MM.1S (cell line): ENCODE data around the gene PBX3.

Experiments
- DNase-seq: peaks from one replicate; pipeline ENCODE4 v3.0.0-alpha.2; 2015
- H2AFZ ChIP-seq: fragments of 300-600 bp; sonication (generic); 2 replicates; pipeline ENCODE4 v1.6.0; 2016; ENCODE audit warnings: antibody characterized with exemption, low read length
- H3F3A ChIP-seq: fragments of 300-600 bp; sonication (generic); 2 replicates; pipeline ENCODE4 v1.6.1; 2016; ENCODE audit warnings: mild to moderate bottlenecking, antibody characterized with exemption, low read length, moderate library complexity, mixed read lengths; ENCODE audit not compliant: insufficient read depth
- H3K27ac ChIP-seq: fragments of 300-600 bp; sonication (generic); 2 replicates; pipeline ENCODE4 v1.5.1; 2016; ENCODE audit warnings: mild to moderate bottlenecking, low read length
- H3K27me3 ChIP-seq: fragments of 300-600 bp; sonication (generic); replicated peaks from 2 replicates; pipeline ENCODE4 v1.6.0; 2016; ENCODE audit warnings: low read length; ENCODE audit not compliant: insufficient read depth
- H3K36me3 ChIP-seq: fragments of 300-600 bp; sonication (generic); replicated peaks from 2 replicates; pipeline ENCODE4 v1.6.1; 2016; ENCODE audit warnings: mild to moderate bottlenecking, low read length, mixed read lengths; ENCODE audit not compliant: insufficient read depth
- H3K4me1 ChIP-seq: fragments of 300-600 bp; sonication (generic); 2 replicates; pipeline ENCODE4 v1.6.1; 2016; ENCODE audit warnings: low read length, mixed read lengths
- H3K4me2 ChIP-seq: fragments of 300-600 bp; sonication (generic); 2 replicates; pipeline ENCODE4 v1.6.0; 2016; ENCODE audit warnings: low read depth, low read length
- H3K4me3 ChIP-seq: fragments of 300-600 bp; sonication (generic); 2 replicates; pipeline ENCODE4 v1.5.1; 2016; ENCODE audit warnings: low read length, mixed read lengths
- H3K79me2 ChIP-seq: fragments of 300-600 bp; sonication (generic); 2 replicates; pipeline ENCODE4 v1.6.1; 2016; ENCODE audit warnings: mixed run types, low read length, mixed read lengths
- H3K9ac ChIP-seq: fragments of 300-600 bp; sonication (generic); 2 replicates; pipeline ENCODE4 v1.6.1; 2016; ENCODE audit warnings: low read length, mixed read lengths
- H3K9me2 ChIP-seq: fragments of 300-600 bp; sonication (generic); replicated peaks from 2 replicates; pipeline ENCODE4 v1.6.1; 2016; ENCODE audit warnings: mild to moderate bottlenecking, low read length, mixed read lengths; ENCODE audit not compliant: insufficient read depth
- H3K9me3 ChIP-seq: fragments of 300-600 bp; sonication (generic); replicated peaks from 2 replicates; pipeline ENCODE4 v1.6.1; 2016; ENCODE audit warnings: mild to moderate bottlenecking, low read length, mixed read lengths; ENCODE audit not compliant: insufficient read depth
- H4K20me1 ChIP-seq: fragments of 300-600 bp; sonication (generic); 2 replicates; pipeline ENCODE4 v1.6.1; 2016; ENCODE audit warnings: mild to moderate bottlenecking, low read length, moderate library complexity, mixed read lengths; ENCODE audit not compliant: insufficient read depth
- EZH2 ChIP-seq: fragments of 300-600 bp; sonication (generic); optimal IDR thresholded peaks from 2 replicates; pipeline ENCODE3; 2017; ENCODE audit warnings: low read depth, mild to moderate bottlenecking, antibody characterized with exemption, low read length, mixed read lengths
- EZH2phosphoT487 ChIP-seq: fragments of 300-600 bp; sonication (generic); IDR thresholded peaks from 2 replicates; pipeline ENCODE4 v1.6.1; 2018; ENCODE audit warnings: antibody characterized with exemption, low read length
- TF ChIP-seq, protein P1 (sequence below): fragments of 300-600 bp; sonication (generic); IDR thresholded peaks from 2 replicates; pipeline ENCODE4 v1.5.1; 2016; ENCODE audit warnings: antibody characterized with exemption, low read length, mixed read lengths

PBX3 gene

DNA sequence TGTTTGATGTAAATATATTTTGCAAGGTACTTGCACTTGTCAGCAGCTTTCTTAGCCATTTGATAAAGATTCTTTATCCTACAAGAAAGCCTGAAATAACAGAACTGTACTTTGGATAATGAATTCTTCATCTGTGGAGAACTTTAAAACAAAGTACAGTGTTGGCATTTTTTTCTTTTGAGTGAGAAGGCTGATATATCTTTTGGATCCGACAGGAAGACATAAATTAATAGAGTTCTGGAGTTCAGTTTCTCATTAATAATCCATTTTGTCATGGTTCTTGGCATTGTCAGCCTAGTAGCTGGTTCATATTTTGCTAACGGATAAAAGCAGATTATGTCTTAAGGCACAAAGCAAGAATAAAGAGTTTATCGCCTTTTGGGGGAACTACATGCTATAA, 17.0 kb downstream of the PBX3 start:
- H3K27ac ChIP-seq: no peak overlapping the region
- H3K9me3 ChIP-seq: no peaks in the 10 kb centered on the region
- H4K20me1 ChIP-seq: 0 out of 2 replicates have a peak, but pooled peaks cover 6% of the 10 kb centered on the region
- H3K36me3 ChIP-seq: no peaks in the 10 kb centered on the region
- peaks cover 15% of the 10 kb centered on the region for H3K4me1 ChIP-seq
- 0 out of 2 replicates have a peak, but pooled peaks cover 3% of the 10 kb centered on the region for H3K79me2 ChIP-seq
- H3K4me3 ChIP-seq: no peak overlapping the region
- no peak overlapping the region for H3K9ac ChIP-seq
- no peaks in the 10 kb centered on the region for H3K27me3 ChIP-seq
- 0 out of 2 replicates have a peak, but pooled peaks cover 3% of the 10 kb centered on the region for H3F3A ChIP-seq
- H3K9me2 ChIP-seq: no peaks in the 10 kb centered on the region
- TF ChIP-seq, protein P1, sequence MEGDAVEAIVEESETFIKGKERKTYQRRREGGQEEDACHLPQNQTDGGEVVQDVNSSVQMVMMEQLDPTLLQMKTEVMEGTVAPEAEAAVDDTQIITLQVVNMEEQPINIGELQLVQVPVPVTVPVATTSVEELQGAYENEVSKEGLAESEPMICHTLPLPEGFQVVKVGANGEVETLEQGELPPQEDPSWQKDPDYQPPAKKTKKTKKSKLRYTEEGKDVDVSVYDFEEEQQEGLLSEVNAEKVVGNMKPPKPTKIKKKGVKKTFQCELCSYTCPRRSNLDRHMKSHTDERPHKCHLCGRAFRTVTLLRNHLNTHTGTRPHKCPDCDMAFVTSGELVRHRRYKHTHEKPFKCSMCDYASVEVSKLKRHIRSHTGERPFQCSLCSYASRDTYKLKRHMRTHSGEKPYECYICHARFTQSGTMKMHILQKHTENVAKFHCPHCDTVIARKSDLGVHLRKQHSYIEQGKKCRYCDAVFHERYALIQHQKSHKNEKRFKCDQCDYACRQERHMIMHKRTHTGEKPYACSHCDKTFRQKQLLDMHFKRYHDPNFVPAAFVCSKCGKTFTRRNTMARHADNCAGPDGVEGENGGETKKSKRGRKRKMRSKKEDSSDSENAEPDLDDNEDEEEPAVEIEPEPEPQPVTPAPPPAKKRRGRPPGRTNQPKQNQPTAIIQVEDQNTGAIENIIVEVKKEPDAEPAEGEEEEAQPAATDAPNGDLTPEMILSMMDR: no peak
- no peak for DNase-seq
- H2AFZ ChIP-seq: no peak overlapping the region
- H3K4me2 ChIP-seq: no peak overlapping the region

DNA sequence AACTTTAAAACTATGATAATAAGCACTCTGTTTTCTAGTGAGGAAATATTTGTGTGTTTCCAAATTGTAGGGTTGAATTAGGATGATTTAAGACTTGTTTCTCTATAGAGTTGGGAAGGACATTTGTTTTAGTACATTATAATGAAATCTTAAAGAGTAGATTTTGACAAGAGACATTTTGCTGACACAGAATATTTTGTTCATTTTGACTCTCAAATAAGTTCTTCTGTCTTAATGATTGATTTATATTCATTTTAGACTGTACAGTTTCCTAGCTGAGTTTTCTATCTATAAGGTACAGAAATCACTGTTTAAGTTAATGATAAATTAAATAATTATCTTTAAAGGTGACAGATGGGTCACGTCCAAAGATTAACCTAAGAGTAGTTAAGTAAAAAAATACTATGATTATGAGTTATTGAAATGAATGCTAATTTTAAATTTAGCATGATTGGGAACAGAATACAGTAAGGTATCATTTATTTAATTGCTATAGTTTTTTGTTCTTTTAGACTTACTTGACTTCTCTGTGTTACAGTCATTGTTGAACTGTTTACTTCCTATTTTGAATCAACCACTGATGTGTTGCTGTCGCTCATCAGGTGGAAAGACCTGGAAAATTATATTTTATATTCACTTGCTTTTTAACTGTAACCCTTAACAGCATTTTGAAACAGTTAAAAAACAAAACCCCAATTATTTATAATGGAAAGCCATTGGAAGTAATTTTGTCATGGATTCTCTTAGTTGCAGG, 19.5 kb downstream of the PBX3 start:
- Histone ChIP-seq H4K20me1 (0 out of 2 replicates have a peak, but pooled peaks cover 6% of the 10 kb centered on the region), H3K4me2 (peak overlapping the region; percentile 62), H3F3A (0 out of 2 replicates have a peak, but pooled peaks cover 3% of the 10 kb centered on the region), H3K4me3 (0 out of 2 replicates have a peak overlapping the region, but pooled peaks have one; percentile 10), H3K79me2 (0 out of 2 replicates have a peak, but pooled peaks cover 3% of the 10 kb centered on the region), H2AFZ (no peak overlapping the region), H3K27ac (no peak overlapping the region), H3K4me1 (peaks cover 15% of the 10 kb centered on the region), H3K9ac (no peak overlapping the region), H3K27me3 (no peaks in the 10 kb centered on the region), H3K9me3 (no peaks in the 10 kb centered on the region), H3K36me3 (no peaks in the 10 kb centered on the region), H3K9me2 (no peaks in the 10 kb centered on the region)
- no peak for DNase-seq
- TF ChIP-seq, protein P1: no peak
- no peak for TF ChIP-seq EZH2

DNA sequence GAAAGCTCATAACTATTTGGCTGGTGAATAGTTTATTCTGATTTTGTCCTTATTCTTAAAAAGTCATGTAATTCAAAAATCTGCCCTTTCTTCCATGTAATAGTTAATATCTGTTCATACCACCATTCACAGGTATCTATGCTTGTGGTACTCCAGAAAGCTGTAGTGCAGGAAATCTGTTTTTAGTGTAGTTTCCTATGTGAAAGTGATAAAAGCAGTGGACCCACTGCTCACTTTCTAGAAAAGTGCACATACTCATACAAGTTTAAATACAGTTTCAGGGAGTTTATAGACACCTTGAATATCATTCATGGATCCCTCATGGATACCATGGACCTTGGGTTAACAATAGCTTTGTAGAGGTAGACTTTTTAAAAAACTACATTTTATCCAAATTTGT, 20.2 kb downstream of the PBX3 start:
- Histone ChIP-seq H3K79me2 (0 out of 2 replicates have a peak, but pooled peaks cover 3% of the 10 kb centered on the region), H3K4me3 (peak overlapping the region; percentile 17; the same call in 1 of the 2 replicates), H3K9me3 (no peaks in the 10 kb centered on the region), H3F3A (0 out of 2 replicates have a peak, but pooled peaks cover 3% of the 10 kb centered on the region), H3K27ac (no peak overlapping the region), H2AFZ (no peak overlapping the region), H3K4me2 (peak overlapping the region; percentile 62), H3K4me1 (peaks cover 15% of the 10 kb centered on the region), H3K9me2 (no peaks in the 10 kb centered on the region), H3K27me3 (no peaks in the 10 kb centered on the region), H3K9ac (no peak overlapping the region), H4K20me1 (0 out of 2 replicates have a peak, but pooled peaks cover 6% of the 10 kb centered on the region), H3K36me3 (no peaks in the 10 kb centered on the region)
- TF ChIP-seq, protein P1: no peak
- no peak for TF ChIP-seq EZH2phosphoT487
- TF ChIP-seq EZH2: no peak
- peak; percentile 67 for DNase-seq
